Measurements from ENCODE around the gene RGL3. TPM values are rescaled to one million over a fixed set of nuclear protein-coding genes. Genes with fewer than 3 reads are reported as not detected.

The RGL3 gene
- total RNA-seq, 1 experiment from 2014 or later, result not detected

- no peak overlapping the region for H3K4me3 ChIP-seq
- H3K4me1 ChIP-seq (replicated peaks), result no peaks in the 10 kb centered on the region
- H3K9me3 ChIP-seq (replicated peaks), result no peaks in the 10 kb centered on the region
- DNase-seq (ENCODE audit: low read depth in 1 of 2, low spot score in 2 of 2), result no peak
- peaks cover 15% of the 10 kb centered on the region for H3K36me3 ChIP-seq
- no peaks in the 10 kb centered on the region for H3K27me3 ChIP-seq (replicated peaks)
- no peak overlapping the region for H3K27ac ChIP-seq
These were observed 34.6 kb upstream of the RGL3 start for GRCh38 chr19:11453468-11454341.

GRCh38 chr19:11452620-11453310 lies 33.7 kb upstream of the RGL3 start:
- Histone ChIP-seq H3K4me3 (no peak overlapping the region), H3K27ac (no peak overlapping the region), H3K27me3 (replicated peaks) (no peaks in the 10 kb centered on the region), H3K4me1 (replicated peaks) (no peaks in the 10 kb centered on the region), H3K36me3 (peaks cover 24% of the 10 kb centered on the region), H3K9me3 (replicated peaks) (no peaks in the 10 kb centered on the region)
- DNase-seq (ENCODE audit: low read depth in 1 of 2, low spot score in 2 of 2), result no peak

GRCh38 chr19:11451871-11452619 lies 32.9 kb upstream of the RGL3 start:
- no peaks in the 10 kb centered on the region for H3K4me1 ChIP-seq (replicated peaks)
- H3K36me3 ChIP-seq, result peaks cover 31% of the 10 kb centered on the region
- H3K9me3 ChIP-seq (replicated peaks), result no peaks in the 10 kb centered on the region
- DNase-seq (ENCODE audit: low read depth in 1 of 2, low spot score in 2 of 2), result no peak
- H3K27me3 ChIP-seq (replicated peaks), result no peaks in the 10 kb centered on the region
- H3K27ac ChIP-seq, result no peak overlapping the region
- H3K4me3 ChIP-seq, result no peak overlapping the region

GRCh38 chr19:11451327-11451870 lies 32.3 kb upstream of the RGL3 start:
- H3K27me3 ChIP-seq (replicated peaks), result no peaks in the 10 kb centered on the region
- H3K9me3 ChIP-seq (replicated peaks), result no peaks in the 10 kb centered on the region
- no peaks in the 10 kb centered on the region for H3K4me1 ChIP-seq (replicated peaks)
- no peak overlapping the region for H3K4me3 ChIP-seq
- no peak for DNase-seq (ENCODE audit: low read depth in 1 of 2, low spot score in 2 of 2)
- peaks cover 37% of the 10 kb centered on the region for H3K36me3 ChIP-seq
- no peak overlapping the region for H3K27ac ChIP-seq

GRCh38 chr19:11450570-11451326 lies 31.6 kb upstream of the RGL3 start:
- H3K9me3 ChIP-seq (replicated peaks), result no peaks in the 10 kb centered on the region
- H3K4me1 ChIP-seq (replicated peaks), result no peaks in the 10 kb centered on the region
- DNase-seq (ENCODE audit: low read depth in 1 of 2, low spot score in 2 of 2), result no peak
- no peak overlapping the region for H3K27ac ChIP-seq
- no peaks in the 10 kb centered on the region for H3K27me3 ChIP-seq (replicated peaks)
- peaks cover 41% of the 10 kb centered on the region for H3K36me3 ChIP-seq
- H3K4me3 ChIP-seq, result no peak overlapping the region

- Histone ChIP-seq H3K36me3 (peaks cover 56% of the 10 kb centered on the region), H3K9me3 (replicated peaks) (no peaks in the 10 kb centered on the region), H3K4me1 (replicated peaks) (no peaks in the 10 kb centered on the region), H3K4me3 (no peak overlapping the region), H3K27ac (no peak overlapping the region), H3K27me3 (replicated peaks) (no peaks in the 10 kb centered on the region)
- DNase-seq (ENCODE audit: low read depth in 1 of 2, low spot score in 2 of 2), result no peak
These were observed 29.9 kb upstream of the RGL3 start for GRCh38 chr19:11448923-11449554.

- Histone ChIP-seq H3K4me3 (no peak overlapping the region), H3K27ac (no peak overlapping the region), H3K9me3 (replicated peaks) (no peaks in the 10 kb centered on the region), H3K36me3 (peaks cover 63% of the 10 kb centered on the region), H3K4me1 (replicated peaks) (no peaks in the 10 kb centered on the region), H3K27me3 (replicated peaks) (no peaks in the 10 kb centered on the region)
- no peak for DNase-seq (ENCODE audit: low read depth in 1 of 2, low spot score in 2 of 2)
These were observed 29.3 kb upstream of the RGL3 start for GRCh38 chr19:11448410-11448809.

- DNase-seq (ENCODE audit: low read depth in 1 of 2, low spot score in 2 of 2), result no peak
- Histone ChIP-seq H3K4me1 (replicated peaks) (no peaks in the 10 kb centered on the region), H3K27me3 (replicated peaks) (no peaks in the 10 kb centered on the region), H3K9me3 (replicated peaks) (no peaks in the 10 kb centered on the region), H3K36me3 (peaks cover 71% of the 10 kb centered on the region), H3K27ac (no peak overlapping the region), H3K4me3 (no peak overlapping the region)
These were observed 28.5 kb upstream of the RGL3 start for GRCh38 chr19:11447347-11448262.

GRCh38 chr19:11446652-11447301 lies 27.7 kb upstream of the RGL3 start:
- no peak overlapping the region for H3K4me3 ChIP-seq
- no peaks in the 10 kb centered on the region for H3K4me1 ChIP-seq (replicated peaks)
- H3K9me3 ChIP-seq (replicated peaks), result no peaks in the 10 kb centered on the region
- peaks cover 79% of the 10 kb centered on the region for H3K36me3 ChIP-seq
- H3K27ac ChIP-seq, result no peak overlapping the region
- H3K27me3 ChIP-seq (replicated peaks), result no peaks in the 10 kb centered on the region
- peak in 1 of 2 experiments; percentile 22 for DNase-seq (ENCODE audit: low read depth in 1 of 2, low spot score in 2 of 2)

GRCh38 chr19:11446271-11446651 lies 27.1 kb upstream of the RGL3 start:
- H3K9me3 ChIP-seq (replicated peaks), result no peaks in the 10 kb centered on the region
- no peak overlapping the region for H3K4me3 ChIP-seq
- H3K36me3 ChIP-seq, result peaks cover 84% of the 10 kb centered on the region
- DNase-seq (ENCODE audit: low read depth in 1 of 2, low spot score in 2 of 2), result no peak
- H3K27me3 ChIP-seq (replicated peaks), result no peaks in the 10 kb centered on the region
- H3K27ac ChIP-seq, result no peak overlapping the region
- no peaks in the 10 kb centered on the region for H3K4me1 ChIP-seq (replicated peaks)

GRCh38 chr19:11445141-11445540 lies 26.0 kb upstream of the RGL3 start:
- no peak overlapping the region for H3K4me3 ChIP-seq
- no peak overlapping the region for H3K27ac ChIP-seq
- DNase-seq (ENCODE audit: low read depth in 1 of 2, low spot score in 2 of 2), result no peak
- H3K4me1 ChIP-seq (replicated peaks), result no peaks in the 10 kb centered on the region
- H3K9me3 ChIP-seq (replicated peaks), result no peaks in the 10 kb centered on the region
- H3K36me3 ChIP-seq, result peaks cover 90% of the 10 kb centered on the region
- H3K27me3 ChIP-seq (replicated peaks), result no peaks in the 10 kb centered on the region

- DNase-seq (ENCODE audit: low read depth in 1 of 2, low spot score in 2 of 2), result no peak
- peaks cover 91% of the 10 kb centered on the region for H3K36me3 ChIP-seq
These were observed 24.9 kb upstream of the RGL3 start for GRCh38 chr19:11444059-11444458.

More at GRCh38 chr19:11444059-11444458, 24.9 kb upstream of the RGL3 start:
- H3K27ac ChIP-seq, result no peak overlapping the region
- no peaks in the 10 kb centered on the region for H3K9me3 ChIP-seq (replicated peaks)
- no peaks in the 10 kb centered on the region for H3K27me3 ChIP-seq (replicated peaks)
- H3K4me1 ChIP-seq (replicated peaks), result no peaks in the 10 kb centered on the region
- H3K4me3 ChIP-seq, result no peak overlapping the region
